Measurements from ENCODE around the gene SLC35B3.
"Not testable (repeated sequence)": the region's sequence is repeated elsewhere in the genome, so short reads cannot be mapped to it uniquely, and the experiment has no call there.

SLC35B3 gene

GRCh38 chr6:8405946-8406345, 29.4 kb downstream of the SLC35B3 start:
- not testable (repeated sequence) for FAIRE-seq

- no peak for FAIRE-seq
Measured at GRCh38 chr6:8402546-8402945, 32.8 kb downstream of the SLC35B3 start.

GRCh38 chr6:8400663-8401062, 34.7 kb downstream of the SLC35B3 start:
- no peak for FAIRE-seq

- FAIRE-seq = peak; percentile 41
Measured at GRCh38 chr6:8392569-8392968, 42.8 kb downstream of the SLC35B3 start.

- no peak for FAIRE-seq
Measured at GRCh38 chr6:8391934-8392333, 43.4 kb downstream of the SLC35B3 start.

GRCh38 chr6:8389036-8389818, 46.1 kb downstream of the SLC35B3 start:
- FAIRE-seq = no peak

- no peak for FAIRE-seq
Measured at GRCh38 chr6:8387942-8388437, 47.4 kb downstream of the SLC35B3 start.

GRCh38 chr6:8383584-8383983, 51.8 kb downstream of the SLC35B3 start:
- FAIRE-seq = no peak

- FAIRE-seq = no peak
Measured at GRCh38 chr6:8382434-8382833, 52.9 kb downstream of the SLC35B3 start.

GRCh38 chr6:8375916-8376315, 59.4 kb downstream of the SLC35B3 start:
- no peak for FAIRE-seq

All from colon (tissue), 2 donors.